ENCODE data around the gene SGTA. TPM values are rescaled to one million over a fixed set of nuclear protein-coding genes. Genes with fewer than 3 reads are reported as not detected.

Gene SGTA
- total RNA-seq, 1 experiment from 2014 or later = 85.7 TPM

DNA sequence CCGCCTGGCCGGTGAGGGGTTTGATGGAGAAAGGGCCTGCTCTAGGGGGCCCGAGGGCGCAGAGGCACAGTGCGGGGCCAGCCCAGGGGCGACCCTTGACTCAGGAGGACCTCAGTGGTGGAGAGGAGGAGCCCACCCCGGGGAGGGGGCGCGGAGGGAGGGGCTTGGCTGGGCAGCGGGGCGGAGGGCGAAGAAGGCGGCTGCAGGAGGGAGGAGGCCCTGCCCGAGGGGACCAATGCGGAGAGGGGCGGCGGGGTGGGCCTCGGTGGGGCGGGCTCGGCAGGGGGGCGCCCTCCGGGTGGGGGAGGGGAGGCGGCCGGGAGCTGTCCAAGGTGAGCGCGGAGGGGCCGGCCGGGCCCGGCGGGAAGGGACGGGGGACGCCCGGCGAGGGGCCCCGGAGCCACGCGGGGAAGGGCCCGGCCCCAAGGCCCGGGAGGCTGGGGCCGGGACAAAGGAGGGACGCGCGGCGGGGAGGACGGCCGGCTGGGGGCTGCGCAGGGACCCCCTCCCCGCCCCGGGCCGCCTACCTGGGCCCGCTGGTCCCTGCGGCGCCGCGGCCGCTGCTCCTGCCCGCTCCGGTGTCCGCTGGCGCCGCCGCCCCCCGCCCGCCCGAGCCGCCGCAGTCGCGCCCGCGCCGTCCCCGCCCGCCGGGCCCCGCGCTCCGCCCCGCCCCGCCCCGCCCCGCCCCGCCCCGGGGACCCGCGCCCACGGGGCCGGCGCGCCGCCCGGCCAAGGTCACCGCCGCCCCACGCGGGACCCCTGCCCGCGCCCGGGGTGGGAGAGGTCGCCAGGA, 62.1 kb downstream of the SGTA start, which contains the start of gene DIRAS1:
Gene DIRAS1 (minus strand): TSS at position 596 of the 793 bp plus-strand sequence. CDS start 3,566 bp downstream, outside the sequence.
- Histone ChIP-seq H3K27me3 (ENCODE audit: control insufficient read depth, insufficient read depth, low read length) (no peaks in the 10 kb centered on the region), H3K36me3 (ENCODE audit: control insufficient read depth, insufficient read depth, low read length) (no peaks in the 10 kb centered on the region), H3K4me3 (ENCODE audit: low read depth in 2 of 2, low read length in 2 of 2) (peak within 1 kb of the TSS; percentile 40 to 44), H3K27ac (ENCODE audit: low read length) (no peak within 1 kb of the TSS), H3K4me1 (ENCODE audit: control insufficient read depth, insufficient read depth, low read length) (peaks cover 15% of the 10 kb centered on the region), H3K9me3 (ENCODE audit: control insufficient read depth, insufficient read depth, low read depth, low read length) (no peaks in the 10 kb centered on the region)
- ATAC-seq = peak; percentile 29; the same call in 1 of the 2 replicates
- intact Hi-C loops (cut with micrococcal nuclease; ENCODE audit: unreplicated experiment) = no loop called here
- in situ Hi-C loops (cut with HindIII; ENCODE audit: low pct_unique_long_range_greater_than_20kb, low sequenced_read_pairs) = no loop called here
- DNase-seq (ENCODE audit: low read depth, low spot score) = no peak
- no peak for TF ChIP-seq POLR2AphosphoS5 (IDR thresholded peaks at IDR 0.05; ENCODE audit: low read depth, low read length)
- TF ChIP-seq, protein P1, sequence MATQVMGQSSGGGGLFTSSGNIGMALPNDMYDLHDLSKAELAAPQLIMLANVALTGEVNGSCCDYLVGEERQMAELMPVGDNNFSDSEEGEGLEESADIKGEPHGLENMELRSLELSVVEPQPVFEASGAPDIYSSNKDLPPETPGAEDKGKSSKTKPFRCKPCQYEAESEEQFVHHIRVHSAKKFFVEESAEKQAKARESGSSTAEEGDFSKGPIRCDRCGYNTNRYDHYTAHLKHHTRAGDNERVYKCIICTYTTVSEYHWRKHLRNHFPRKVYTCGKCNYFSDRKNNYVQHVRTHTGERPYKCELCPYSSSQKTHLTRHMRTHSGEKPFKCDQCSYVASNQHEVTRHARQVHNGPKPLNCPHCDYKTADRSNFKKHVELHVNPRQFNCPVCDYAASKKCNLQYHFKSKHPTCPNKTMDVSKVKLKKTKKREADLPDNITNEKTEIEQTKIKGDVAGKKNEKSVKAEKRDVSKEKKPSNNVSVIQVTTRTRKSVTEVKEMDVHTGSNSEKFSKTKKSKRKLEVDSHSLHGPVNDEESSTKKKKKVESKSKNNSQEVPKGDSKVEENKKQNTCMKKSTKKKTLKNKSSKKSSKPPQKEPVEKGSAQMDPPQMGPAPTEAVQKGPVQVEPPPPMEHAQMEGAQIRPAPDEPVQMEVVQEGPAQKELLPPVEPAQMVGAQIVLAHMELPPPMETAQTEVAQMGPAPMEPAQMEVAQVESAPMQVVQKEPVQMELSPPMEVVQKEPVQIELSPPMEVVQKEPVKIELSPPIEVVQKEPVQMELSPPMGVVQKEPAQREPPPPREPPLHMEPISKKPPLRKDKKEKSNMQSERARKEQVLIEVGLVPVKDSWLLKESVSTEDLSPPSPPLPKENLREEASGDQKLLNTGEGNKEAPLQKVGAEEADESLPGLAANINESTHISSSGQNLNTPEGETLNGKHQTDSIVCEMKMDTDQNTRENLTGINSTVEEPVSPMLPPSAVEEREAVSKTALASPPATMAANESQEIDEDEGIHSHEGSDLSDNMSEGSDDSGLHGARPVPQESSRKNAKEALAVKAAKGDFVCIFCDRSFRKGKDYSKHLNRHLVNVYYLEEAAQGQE (IDR thresholded peaks at IDR 0.05; ENCODE audit: insufficient read depth in 1 of 2, low read depth in 2 of 2, low read length in 1 of 2) = peak; percentile 55 to 77; a peak in 2 of 4 replicates
- TF ChIP-seq, protein P2, sequence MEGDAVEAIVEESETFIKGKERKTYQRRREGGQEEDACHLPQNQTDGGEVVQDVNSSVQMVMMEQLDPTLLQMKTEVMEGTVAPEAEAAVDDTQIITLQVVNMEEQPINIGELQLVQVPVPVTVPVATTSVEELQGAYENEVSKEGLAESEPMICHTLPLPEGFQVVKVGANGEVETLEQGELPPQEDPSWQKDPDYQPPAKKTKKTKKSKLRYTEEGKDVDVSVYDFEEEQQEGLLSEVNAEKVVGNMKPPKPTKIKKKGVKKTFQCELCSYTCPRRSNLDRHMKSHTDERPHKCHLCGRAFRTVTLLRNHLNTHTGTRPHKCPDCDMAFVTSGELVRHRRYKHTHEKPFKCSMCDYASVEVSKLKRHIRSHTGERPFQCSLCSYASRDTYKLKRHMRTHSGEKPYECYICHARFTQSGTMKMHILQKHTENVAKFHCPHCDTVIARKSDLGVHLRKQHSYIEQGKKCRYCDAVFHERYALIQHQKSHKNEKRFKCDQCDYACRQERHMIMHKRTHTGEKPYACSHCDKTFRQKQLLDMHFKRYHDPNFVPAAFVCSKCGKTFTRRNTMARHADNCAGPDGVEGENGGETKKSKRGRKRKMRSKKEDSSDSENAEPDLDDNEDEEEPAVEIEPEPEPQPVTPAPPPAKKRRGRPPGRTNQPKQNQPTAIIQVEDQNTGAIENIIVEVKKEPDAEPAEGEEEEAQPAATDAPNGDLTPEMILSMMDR (IDR thresholded peaks at IDR 0.05) = no peak
- BruUV-seq (replicated peaks) = no TSS peak
- ChIA-PET CTCF (no interaction called here), POLR2A (no interaction called here)

DNA sequence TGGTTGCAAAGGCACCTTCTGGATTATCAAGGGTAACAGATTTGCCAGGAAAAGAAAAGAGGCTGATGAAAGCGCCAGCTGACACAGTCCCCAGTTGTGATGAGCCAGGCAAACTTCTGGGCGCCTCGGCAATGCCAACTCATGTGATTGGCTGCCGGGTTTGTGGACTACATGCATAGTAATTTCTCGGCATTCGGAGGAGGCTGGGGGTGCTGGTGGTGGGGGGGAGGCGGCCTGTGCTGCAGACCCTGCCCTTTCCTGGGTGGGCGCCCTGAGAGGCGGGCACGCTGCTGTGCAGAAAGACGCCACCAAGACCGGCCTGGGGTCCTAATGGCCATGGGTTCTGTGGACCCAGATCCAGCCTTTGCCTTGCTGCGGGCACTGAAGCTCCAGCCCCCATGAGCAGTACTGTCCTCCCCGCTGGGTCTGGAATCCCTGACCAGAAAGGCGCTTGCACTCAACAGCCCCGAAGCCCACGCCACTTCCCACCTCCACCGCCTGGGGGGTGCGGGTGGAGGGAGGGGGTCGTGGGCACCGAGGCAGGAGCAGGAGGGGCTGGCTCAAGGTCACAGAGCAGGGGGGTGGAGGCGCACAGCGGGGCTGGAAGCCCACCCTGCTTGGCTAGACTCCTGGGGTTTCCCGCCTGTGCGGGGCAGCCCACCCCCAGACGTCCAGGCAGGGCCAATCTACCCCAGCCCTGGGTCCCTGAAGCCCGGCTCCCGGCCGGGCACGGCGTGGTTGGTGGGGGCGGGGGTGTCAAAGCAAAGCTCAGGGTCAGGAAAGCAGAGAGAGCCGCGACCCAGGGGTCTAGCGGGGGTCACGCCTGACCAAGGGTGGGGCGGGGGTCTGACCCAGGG, 62.9 kb downstream of the SGTA start:
- peaks cover 15% of the 10 kb centered on the region for H3K4me1 ChIP-seq (ENCODE audit: control insufficient read depth, insufficient read depth, low read length)
- ATAC-seq (0 out of 2 replicates have a peak, but pooled peaks have one; percentile 39), DNase-seq (ENCODE audit: low read depth, low spot score) (no peak)
- H3K36me3 ChIP-seq (ENCODE audit: control insufficient read depth, insufficient read depth, low read length) = no peaks in the 10 kb centered on the region
- H3K9me3 ChIP-seq (ENCODE audit: control insufficient read depth, insufficient read depth, low read depth, low read length) = no peaks in the 10 kb centered on the region
- in situ Hi-C loops (cut with HindIII; ENCODE audit: low pct_unique_long_range_greater_than_20kb, low sequenced_read_pairs) (no loop called here), intact Hi-C loops (cut with micrococcal nuclease; ENCODE audit: unreplicated experiment) (no loop called here)
- H3K4me3 ChIP-seq (ENCODE audit: low read depth in 2 of 2, low read length in 2 of 2) = peak overlapping the region; percentile 38 to 43
- POLR2A ChIA-PET = no interaction called here
- H3K27me3 ChIP-seq (ENCODE audit: control insufficient read depth, insufficient read depth, low read length) = no peaks in the 10 kb centered on the region
- H3K27ac ChIP-seq (ENCODE audit: low read length) = no peak overlapping the region
- CTCF ChIA-PET = no interaction called here
- BruUV-seq (replicated peaks) = no TSS peak
- TF ChIP-seq POLR2AphosphoS5 (IDR thresholded peaks at IDR 0.05; ENCODE audit: low read depth, low read length) = no peak
- TF ChIP-seq SIN3A (IDR thresholded peaks at IDR 0.05; ENCODE audit: borderline replicate concordance, insufficient read depth, low read depth, low read length) = no peak
- TF ChIP-seq TCF7L2 (IDR thresholded peaks at IDR 0.05; ENCODE audit: low read depth, low read length) = no peak
- TF ChIP-seq, protein P1 (IDR thresholded peaks at IDR 0.05; ENCODE audit: insufficient read depth in 1 of 2, low read depth in 2 of 2, low read length in 1 of 2) = no peak
- TF ChIP-seq, protein P2 (IDR thresholded peaks at IDR 0.05) = no peak
